K562 (cell line): ENCODE measurements around the gene RAB3D. TPM values are rescaled to one million over a fixed set of nuclear protein-coding genes. Genes with fewer than 3 reads are reported as not detected.
A peak's percentile ranks its signal among the peaks of the same experiment; 100 is the strongest.

Source experiments
- AFF4 ChIP-seq: sonication (generic); formaldehyde crosslinking; IDR thresholded peaks from 2 replicates; pipeline ENCODE4 v1.8.0; 2023; ENCODE audit warnings: mild to moderate bottlenecking, missing genetic modification reagents
- CBFA2T2 ChIP-seq: fragments of 450-650 bp; conservative IDR thresholded peaks from 2 replicates; pipeline ENCODE4 v1.6.1; 2017; ENCODE audit warnings: mild to moderate bottlenecking
- ERF ChIP-seq: fragments of 450-650 bp; formaldehyde crosslinking; IDR thresholded peaks from 2 replicates; pipeline ENCODE4 v1.4.0; 2020; ENCODE audit warnings: mild to moderate bottlenecking, mixed read lengths
- GATA2 ChIP-seq: sonication (generic); formaldehyde crosslinking; IDR thresholded peaks from 2 replicates; pipeline ENCODE4 v1.4.0; 2020; ENCODE audit warnings: mild to moderate bottlenecking, missing genetic modification reagents
- GATAD2B ChIP-seq: fragments of 450-650 bp; IDR thresholded peaks from 2 replicates; pipeline ENCODE4 v1.6.1; 2017; ENCODE audit warnings: mild to moderate bottlenecking, borderline replicate concordance
- GTF3C2 ChIP-seq: IDR thresholded peaks from 3 replicates; pipeline ENCODE4 v1.6.1; 2011; ENCODE audit warnings: borderline replicate concordance, mild to moderate bottlenecking, moderate library complexity; ENCODE audit not compliant: insufficient read length; ENCODE audit errors: extremely low read depth
- LCOR ChIP-seq: sonication (generic); formaldehyde crosslinking; IDR thresholded peaks from 2 replicates; pipeline ENCODE4 v1.8.0; 2022; ENCODE audit warnings: mild to moderate bottlenecking, missing genetic modification reagents
- MTA3 ChIP-seq: fragments of 450-650 bp; formaldehyde crosslinking; IDR thresholded peaks from 2 replicates; pipeline ENCODE4 v1.6.1; 2017; ENCODE audit warnings: mild to moderate bottlenecking, borderline replicate concordance
- NUFIP1 ChIP-seq: fragments of 450-650 bp; IDR thresholded peaks from 2 replicates; pipeline ENCODE4 v1.6.1; 2018; ENCODE audit not compliant: partially characterized antibody
- SLC30A9 ChIP-seq: fragments of 250-450 bp; sonication (Bioruptor Pico); IDR thresholded peaks from 2 replicates; pipeline ENCODE4 v1.8.0; 2022; ENCODE audit warnings: mild to moderate bottlenecking, moderate library complexity
- SMARCB1 ChIP-seq: IDR thresholded peaks from 2 replicates; pipeline ENCODE4 v1.6.1; 2011; ENCODE audit warnings: improper control_type of control experiment, low read depth; ENCODE audit not compliant: insufficient read length
- USF1 ChIP-seq: sonication (generic); formaldehyde crosslinking; IDR thresholded peaks from 2 replicates; pipeline ENCODE4 v1.9.0; 2022; ENCODE audit warnings: mild to moderate bottlenecking, missing genetic modification reagents
- ZBTB33 ChIP-seq: sonication (generic); formaldehyde crosslinking; IDR thresholded peaks from 2 replicates; pipeline ENCODE4 v1.8.1; 2023; ENCODE audit warnings: mild to moderate bottlenecking, missing genetic modification reagents
- ZNF175 ChIP-seq: fragments of 200-800 bp; sonication (Bioruptor generic); IDR thresholded peaks from 2 replicates; pipeline ENCODE4 v1.6.1; 2016; ENCODE audit warnings: low read depth, mild to moderate bottlenecking, missing genetic modification characterization, missing compliant biosample characterization
- ZNF75A ChIP-seq: fragments of 450-650 bp; formaldehyde crosslinking; IDR thresholded peaks from 2 replicates; pipeline ENCODE4 v1.4.0; 2020; ENCODE audit warnings: mild to moderate bottlenecking
- ZNF778 ChIP-seq: fragments of 450-650 bp; formaldehyde crosslinking; IDR thresholded peaks from 2 replicates; pipeline ENCODE4 v1.4.0; 2020; ENCODE audit warnings: mild to moderate bottlenecking, moderate library complexity
- polyA plus RNA-seq, 8 experiments: library from polyadenylated mRNA; depleted of rRNA in 4 of 8; stranded (reverse) in 5 of 8; unstranded in 3 of 8; fragments of >200 nt; fragmentation: Nextera tagmentation in 2 of 8; fragmentation: Illumina TruSeq in 1 of 8; extraction: Ambion mirVana in 2 of 8; extraction: Trizol in 1 of 8; gene quantifications; 2 replicates each; pipeline versions ENCODE4 v1.2.1 to v1.2.3, GENCODE V29; 2011 to 2014; ENCODE audit warnings: inconsistent platforms in 1 of 8, missing spikeins in 1 of 8
- total RNA-seq, 7 experiments: library from RNA; depleted of rRNA in 6 of 7; stranded (reverse); fragments of >200 nt in 6 of 7; fragmentation: Illumina TruSeq in 2 of 7; extraction: Trizol in 2 of 7; gene quantifications; 2 replicates each; pipeline versions ENCODE4 v1.2.1 to v1.2.3, GENCODE V29; 2011 to 2021; ENCODE audit warnings: low replicate concordance in 1 of 7

Gene RAB3D
- total and polyA plus RNA-seq, 9 of the 15 experiments (the other 6 are each of a cell fraction or from before 2014, with no cell fraction given): 0.34 to 3.3 (median 1.3) TPM

- TF ChIP-seq LCOR (CRISPR knock-in tag) (no peak), ZNF778 (CRISPR knock-in tag) (no peak), SLC30A9 (CRISPR knock-in tag) (no peak), NUFIP1 (no peak), ZNF175 (CRISPR knock-in tag) (no peak), MTA3 (no peak), USF1 (CRISPR knock-in tag) (no peak), ZNF75A (CRISPR knock-in tag) (peak; percentile 91), AFF4 (CRISPR knock-in tag) (no peak), GTF3C2 (no peak), CBFA2T2 (no peak), ZBTB33 (CRISPR knock-in tag) (peak; percentile 79), SMARCB1 (no peak), ERF (no peak), GATA2 (CRISPR knock-in tag) (no peak), GATAD2B (no peak)
Observed at GRCh38 chr19:11293433-11294389, 45.7 kb downstream of the RAB3D start (continued).
